IPS-18c (cell line): Measurements from ENCODE around the gene EIF3I.
A peak's percentile ranks its signal among the peaks of the same experiment; 100 is the strongest.

Experiments used
- H3K4me3 ChIP-seq: 2 replicates; pipeline ENCODE4 v1.7.0; 2013; ENCODE audit warnings: low read depth, mild to moderate bottlenecking, low read length, moderate library complexity; ENCODE audit not compliant: insufficient read depth
- H3K9me3 ChIP-seq: one replicate; pipeline ENCODE4 v1.6.1; 2013; ENCODE audit warnings: mild to moderate bottlenecking, low read length, moderate library complexity; ENCODE audit not compliant: control insufficient read depth, insufficient read depth

EIF3I gene

GRCh38 chr1:32195531-32195930 is 26.7 kb upstream of the EIF3I start:
- Histone ChIP-seq H3K4me3 (no peak overlapping the region), H3K9me3 (no peaks in the 10 kb centered on the region)

DNA sequence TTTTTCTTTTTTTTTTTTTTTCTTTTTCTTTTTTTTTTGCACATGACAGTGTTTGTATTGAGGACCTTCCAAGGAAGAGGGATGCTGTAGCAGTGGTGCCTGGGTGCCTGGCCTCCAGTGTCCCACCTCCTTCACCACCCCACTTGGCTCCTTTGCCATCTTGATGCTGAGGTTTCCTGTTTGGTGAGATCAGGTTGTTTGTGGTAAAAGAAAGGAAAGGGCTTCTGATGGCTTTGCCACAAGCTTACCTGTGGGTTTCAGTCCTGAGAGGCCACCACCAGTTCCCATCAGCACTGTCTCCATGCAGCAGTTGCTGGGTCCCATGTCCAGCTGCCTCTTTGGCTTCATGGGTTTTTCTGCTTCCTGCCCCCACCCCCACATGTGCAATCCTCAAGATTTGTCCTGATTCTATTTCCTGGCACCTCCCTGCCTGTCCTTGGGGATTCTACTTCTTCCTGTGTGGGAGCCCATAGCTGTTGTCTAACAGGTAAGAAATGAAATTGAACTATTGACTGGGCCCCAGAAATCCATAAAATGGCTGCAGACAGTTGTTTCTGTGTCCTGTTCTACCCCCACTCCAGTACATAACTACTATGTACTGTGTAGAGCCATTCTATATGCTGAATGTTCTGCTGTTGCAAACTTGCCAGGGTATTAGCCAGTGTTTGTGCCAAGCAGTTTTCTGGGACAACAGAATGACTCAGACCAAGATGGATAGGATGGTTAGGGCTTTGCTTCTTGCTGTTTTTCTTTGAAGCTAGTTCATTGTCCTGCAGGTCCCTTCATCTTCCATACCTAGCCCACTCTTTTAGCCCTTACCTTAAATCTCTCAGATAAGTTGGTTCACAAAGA is 26.0 kb upstream of the EIF3I start:
- no peaks in the 10 kb centered on the region for H3K9me3 ChIP-seq

DNA sequence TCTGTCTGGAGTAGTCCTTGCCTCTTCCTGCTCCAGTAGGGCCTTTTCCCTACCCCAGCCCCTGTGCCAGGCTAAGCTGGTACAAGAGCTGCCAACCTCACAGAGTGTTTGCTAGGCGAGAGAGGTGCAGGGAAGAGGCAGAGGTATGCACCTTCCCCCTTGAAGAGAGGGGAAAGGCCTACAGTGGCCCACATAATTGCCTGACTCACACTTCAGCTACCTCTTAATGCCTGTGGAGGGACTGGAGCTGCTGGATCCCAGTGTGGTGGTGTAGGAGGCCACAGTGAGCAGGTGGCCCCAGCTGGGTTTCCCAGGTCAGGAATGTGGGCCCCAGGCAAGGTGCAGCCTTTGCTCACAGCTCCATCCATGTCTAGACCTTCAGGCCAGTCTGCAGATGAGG is 25.1 kb upstream of the EIF3I start:
- Histone ChIP-seq H3K4me3 (no peak overlapping the region), H3K9me3 (no peaks in the 10 kb centered on the region)

More for the DNA sequence above, 26.0 kb upstream of the EIF3I start:
- no peak overlapping the region for H3K4me3 ChIP-seq

DNA sequence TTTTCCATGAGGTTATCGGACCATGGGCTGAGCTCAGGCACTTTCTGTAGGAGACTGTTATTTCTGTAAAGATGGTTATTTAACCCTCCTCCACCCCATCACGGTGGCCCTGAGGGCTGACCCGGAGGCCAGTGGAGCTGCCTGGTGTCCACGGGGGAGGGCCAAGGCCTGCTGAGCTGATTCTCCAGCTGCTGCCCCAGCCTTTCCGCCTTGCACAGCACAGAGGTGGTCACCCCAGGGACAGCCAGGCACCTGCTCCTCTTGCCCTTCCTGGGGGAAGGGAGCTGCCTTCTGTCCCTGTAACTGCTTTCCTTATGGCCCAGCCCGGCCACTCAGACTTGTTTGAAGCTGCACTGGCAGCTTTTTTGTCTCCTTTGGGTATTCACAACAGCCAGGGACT is 24.4 kb upstream of the EIF3I start:
- H3K9me3 ChIP-seq: no peaks in the 10 kb centered on the region
- H3K4me3 ChIP-seq: no peak overlapping the region

DNA sequence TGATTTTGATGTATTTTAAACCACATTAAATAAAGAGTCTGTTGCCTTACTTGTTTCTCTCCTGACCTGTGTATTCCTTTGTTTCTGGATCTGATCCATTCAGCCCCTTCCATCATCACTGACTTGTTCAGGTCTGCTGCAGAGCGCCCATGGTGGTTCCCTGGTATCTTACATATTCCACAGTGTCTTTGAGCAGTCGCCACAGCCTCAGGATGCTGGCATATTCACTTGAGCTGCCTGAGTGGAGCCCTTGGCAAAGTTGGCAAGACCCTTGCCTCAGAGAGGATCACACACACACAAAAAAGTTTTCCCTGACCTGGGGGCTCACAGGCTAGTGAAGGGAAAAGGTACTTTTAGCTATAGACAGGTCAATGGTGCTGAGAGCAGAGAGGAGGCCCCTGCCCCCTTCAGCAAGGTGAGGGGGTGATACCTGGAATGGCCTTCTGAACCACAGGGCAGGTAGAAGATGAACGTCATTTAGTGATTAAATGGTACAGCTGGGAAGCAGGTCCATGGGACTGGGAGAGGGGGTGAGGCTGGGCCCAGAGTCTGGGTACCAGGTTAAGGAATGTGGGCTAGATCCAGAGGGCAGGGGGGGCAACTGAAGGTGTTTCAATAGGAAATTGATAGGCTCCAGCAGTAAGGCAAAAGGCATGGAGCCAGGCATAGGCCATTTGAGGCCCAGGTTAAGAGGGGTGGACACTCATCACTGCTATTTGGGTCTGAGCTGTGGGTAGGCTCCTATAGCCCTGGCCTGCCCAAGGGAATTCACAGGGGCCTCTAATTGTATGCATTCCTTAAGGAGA is 23.8 kb upstream of the EIF3I start:
- H3K4me3 ChIP-seq: no peak overlapping the region
- no peaks in the 10 kb centered on the region for H3K9me3 ChIP-seq

DNA sequence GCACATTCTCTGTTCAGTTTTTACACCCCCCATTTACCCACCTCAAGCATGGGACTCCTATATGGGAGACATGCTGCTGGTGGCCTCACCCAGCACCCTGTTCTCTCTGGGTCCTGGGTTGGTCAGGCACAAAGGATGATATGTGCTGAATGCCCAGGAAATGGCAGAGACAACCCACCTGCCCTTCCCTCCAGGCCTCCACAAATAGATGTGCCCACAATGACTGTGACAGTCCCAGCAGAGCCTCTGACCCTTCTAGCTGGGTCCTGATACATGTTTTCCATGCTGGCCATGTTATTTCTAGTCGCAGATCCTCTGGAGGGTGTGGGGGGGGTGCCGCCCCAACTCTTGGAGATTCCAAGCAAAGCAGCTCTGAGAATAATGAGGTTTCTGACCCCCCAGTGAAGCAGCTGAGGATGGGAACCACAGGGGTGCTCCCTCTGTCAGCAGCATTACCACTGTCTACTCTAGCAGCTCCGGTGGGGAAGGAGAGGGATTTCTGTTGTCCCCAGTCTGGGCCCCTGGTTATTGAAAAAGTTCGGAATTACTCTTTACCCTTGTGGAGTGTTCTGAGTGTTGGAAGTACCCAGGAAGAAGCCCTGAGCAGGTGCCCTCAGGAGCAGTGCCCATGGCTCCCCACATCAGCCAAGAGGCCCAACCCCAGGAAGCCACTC is 23.0 kb upstream of the EIF3I start:
- H3K9me3 ChIP-seq: no peaks in the 10 kb centered on the region
- 0 out of 2 replicates have a peak overlapping the region, but pooled peaks have one; percentile 34 for H3K4me3 ChIP-seq

DNA sequence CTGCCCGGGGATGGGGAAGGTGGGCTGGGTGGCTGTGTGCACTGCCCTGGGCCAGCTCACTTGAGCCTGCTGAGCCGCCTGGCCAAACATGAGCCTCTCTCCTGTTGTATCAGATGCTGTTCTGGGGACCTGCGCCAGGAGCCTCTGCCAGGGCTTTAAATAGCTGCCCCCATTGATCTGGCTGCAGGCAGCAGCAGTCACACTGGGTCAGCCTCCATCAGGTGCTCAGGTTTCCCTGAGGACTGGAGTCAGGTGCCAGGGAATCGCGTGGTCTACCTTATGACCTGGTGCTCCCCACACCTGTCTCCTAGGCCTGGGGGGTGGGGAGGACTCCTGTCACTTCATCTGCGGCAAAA is 22.5 kb upstream of the EIF3I start:
- peak overlapping the region; percentile 34; the same call in 1 of the 2 replicates for H3K4me3 ChIP-seq
- H3K9me3 ChIP-seq: no peaks in the 10 kb centered on the region

DNA sequence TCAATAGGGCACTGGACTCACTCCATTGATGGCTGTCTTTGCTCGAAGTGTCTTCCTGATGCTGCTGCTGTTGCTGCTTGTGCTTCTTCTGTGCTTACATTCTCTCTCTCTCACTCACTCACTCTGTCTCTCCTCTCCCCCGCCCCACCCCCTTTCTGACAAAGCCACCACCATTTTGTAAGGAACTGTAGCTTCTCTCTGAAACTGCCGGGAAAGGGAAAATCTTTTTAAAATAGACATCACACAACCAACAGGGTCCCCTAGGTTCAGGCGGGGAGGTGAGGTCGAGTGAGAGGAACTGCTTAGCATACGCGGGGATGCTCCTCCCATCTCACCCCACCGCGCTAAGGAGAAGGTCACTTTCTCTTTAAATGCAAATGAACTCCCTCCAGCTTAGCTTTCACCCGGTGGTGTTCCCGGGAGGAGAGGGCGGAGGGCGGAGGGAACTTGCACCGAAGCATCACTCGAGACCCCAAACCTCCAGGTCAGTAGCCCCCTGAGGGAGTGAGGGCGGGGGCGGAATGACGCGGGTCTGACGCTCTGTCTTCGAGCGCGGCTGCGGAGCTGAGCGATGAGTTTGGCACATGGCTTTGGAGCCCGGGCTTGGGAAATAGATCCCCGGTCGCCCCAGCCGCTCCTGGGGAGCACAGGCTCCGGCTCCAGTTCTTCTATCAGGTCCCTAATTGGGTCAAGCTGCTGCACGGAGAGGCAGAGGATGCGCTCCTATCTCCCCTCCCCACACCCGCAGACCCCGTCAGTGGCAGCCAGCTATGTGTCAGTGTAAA is 21.8 kb upstream of the EIF3I start, which contains the start of gene CCDC28B:
Gene CCDC28B (plus strand): TSS at position 370 of the 785 bp plus-strand sequence. CDS start 1,341 bp downstream, outside the sequence.
- H3K9me3 ChIP-seq: no peaks in the 10 kb centered on the region
- peak within 1 kb of the TSS; percentile 55 for H3K4me3 ChIP-seq

GRCh38 chr1:32201011-32201855 is 21.0 kb upstream of the EIF3I start:
- Histone ChIP-seq H3K9me3 (no peaks in the 10 kb centered on the region), H3K4me3 (peak overlapping the region; percentile 55)

DNA sequence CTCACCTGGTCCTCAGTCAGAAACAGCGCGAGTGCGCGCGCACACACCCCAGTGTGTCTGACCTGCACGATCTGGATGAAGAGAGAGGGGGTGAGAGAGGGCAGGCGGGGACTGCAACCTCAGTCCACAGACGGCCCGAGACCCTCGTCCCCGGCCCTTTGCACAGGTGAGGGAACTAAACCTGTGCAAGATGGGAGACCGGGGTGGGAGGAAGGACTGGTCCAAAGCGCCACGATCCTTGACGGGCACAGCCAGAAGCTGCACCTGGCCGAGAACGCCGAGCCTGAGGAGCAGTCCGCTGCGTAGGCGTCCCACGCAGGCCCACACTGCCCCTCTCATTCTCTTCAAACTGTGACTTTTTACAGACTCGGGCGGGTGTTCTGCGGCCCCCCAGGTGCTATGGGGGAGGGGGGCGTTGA is 17.3 kb upstream of the EIF3I start:
- peak overlapping the region; percentile 92 for H3K4me3 ChIP-seq
- H3K9me3 ChIP-seq: no peaks in the 10 kb centered on the region

GRCh38 chr1:32205401-32206370 is 16.5 kb upstream of the EIF3I start, which contains the start of gene IQCC:
Gene IQCC (plus strand): TSS chr1:32205671. CDS start chr1:32205682, 11 bp downstream.
- peak within 1 kb of the TSS; percentile 92 for H3K4me3 ChIP-seq
- H3K9me3 ChIP-seq: no peaks in the 10 kb centered on the region

GRCh38 chr1:32208469-32208868 is 13.7 kb upstream of the EIF3I start:
- no peaks in the 10 kb centered on the region for H3K9me3 ChIP-seq
- H3K4me3 ChIP-seq: no peak overlapping the region

- no peak within 1 kb of the TSS for H3K4me3 ChIP-seq
Measured at GRCh38 chr1:32208891-32209328, 13.3 kb upstream of the EIF3I start, which contains the start of gene DCDC2B. Gene DCDC2B (plus strand): TSS chr1:32209089. CDS start chr1:32209094, 5 bp downstream.

DNA sequence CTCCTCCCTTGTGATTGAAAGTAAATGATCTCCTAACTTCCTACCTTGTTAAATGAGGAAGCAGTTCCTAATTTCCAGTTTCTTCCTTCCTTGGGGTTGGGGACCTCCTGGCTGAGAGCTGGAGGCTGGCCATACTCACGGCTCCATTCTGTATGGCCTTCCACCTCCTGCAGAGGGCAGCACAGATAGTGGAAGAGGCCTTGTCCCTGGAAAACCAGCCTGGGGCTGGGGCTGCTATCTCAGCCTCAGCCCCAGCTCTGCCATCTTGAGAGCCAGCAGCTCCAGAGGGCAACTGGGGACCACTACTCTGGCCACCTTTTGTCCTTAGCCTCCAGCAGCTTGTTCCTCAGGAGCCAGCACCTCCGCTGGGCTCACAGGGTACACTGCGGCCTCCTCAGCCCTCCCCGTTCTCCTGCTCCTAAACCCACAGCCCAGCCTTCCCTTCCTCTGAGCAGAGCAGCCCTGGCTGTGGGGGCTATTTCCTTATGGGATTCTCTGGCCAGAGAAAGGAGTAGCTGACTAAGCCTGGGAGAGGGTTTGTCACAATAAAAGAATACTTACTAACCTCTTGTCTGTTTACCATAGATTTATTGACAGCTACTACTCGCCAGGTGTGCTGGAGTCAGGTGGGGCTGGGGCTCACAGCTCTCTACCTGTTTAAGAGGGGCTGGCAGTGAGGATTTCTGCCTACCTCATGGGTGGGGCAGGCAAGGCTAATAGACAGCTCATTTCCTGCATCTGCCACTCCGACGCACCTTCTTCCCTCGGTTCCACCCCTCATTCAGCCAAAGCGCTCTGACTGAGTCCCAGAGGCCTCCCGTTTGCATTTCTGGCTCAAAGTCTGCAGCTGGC is 6.4 kb upstream of the EIF3I start:
- no peaks in the 10 kb centered on the region for H3K9me3 ChIP-seq
- H3K4me3 ChIP-seq: no peak overlapping the region

More at GRCh38 chr1:32208891-32209328, 13.3 kb upstream of the EIF3I start, which contains the start of gene DCDC2B:
- H3K9me3 ChIP-seq: no peaks in the 10 kb centered on the region
